Sigmoid colon (tissue), 7 donors: ENCODE data around the gene OR10P1. TPM values are rescaled to one million over a fixed set of nuclear protein-coding genes. Genes with fewer than 3 reads are reported as not detected.

ENCODE experiments used
- DNase-seq: peaks from one replicate; pipeline ENCODE4 v3.0.0-alpha.2; 2019
- H3K27ac ChIP-seq, 4 donors: fragments of 200-600 bp; sonication (generic); one replicate each; pipeline ENCODE4 v1.5.1; 2016 to 2019; ENCODE audit warnings: mild to moderate bottlenecking in 1 of 4
- H3K27me3 ChIP-seq, 3 donors: fragments of 200-600 bp; sonication (generic); one replicate each; pipeline ENCODE4 v1.5.1; 2019; ENCODE audit warnings: mild to moderate bottlenecking in 1 of 3
- H3K36me3 ChIP-seq, 4 donors: fragments of 200-600 bp; sonication (generic); one replicate each; pipeline ENCODE4 v1.5.1; 2016 to 2019
- H3K4me1 ChIP-seq, 4 donors: fragments of 200-600 bp; sonication (generic); one replicate each; pipeline ENCODE4 v1.5.1; 2017 to 2019
- H3K4me3 ChIP-seq, 4 donors: fragments of 200-600 bp; sonication (generic); one replicate each; pipeline ENCODE4 v1.5.1; 2017 to 2019; ENCODE audit warnings: mild to moderate bottlenecking in 2 of 4, moderate library complexity in 1 of 4
- H3K9me3 ChIP-seq, 4 donors: fragments of 200-600 bp in 3 of 4; sonication (generic) in 3 of 4; one replicate each; pipeline versions ENCODE4 v1.5.1 to v1.6.1; 2013 to 2019
- CTCF ChIP-seq, 4 experiments: fragments of 450-650 bp in 3 of 4; fragments of 200-600 bp in 1 of 4; IDR thresholded peaks; one replicate each; pipeline ENCODE4 v1.5.1; 2016 to 2019; ENCODE audit warnings: antibody characterized with exemption in 4 of 4, mild to moderate bottlenecking in 3 of 4, moderate library complexity in 2 of 4
- EP300 ChIP-seq, 4 donors: sonication (generic); formaldehyde crosslinking; IDR thresholded peaks; one replicate each; pipeline ENCODE4 v1.6.1; 2017; ENCODE audit warnings: antibody characterized with exemption in 4 of 4
- POLR2A ChIP-seq, 2 donors: fragments of 450-650 bp; IDR thresholded peaks; one replicate each; pipeline ENCODE4 v1.6.1; 2016; ENCODE audit warnings: antibody characterized with exemption in 2 of 2, mild to moderate bottlenecking in 2 of 2, moderate library complexity in 2 of 2
- POLR2AphosphoS5 ChIP-seq, 4 donors: sonication (generic); formaldehyde crosslinking; IDR thresholded peaks; one replicate each; pipeline ENCODE4 v1.6.1; 2017; ENCODE audit warnings: antibody characterized with exemption in 4 of 4
- WGBS, 2 donors: extraction: QIAGEN DNeasy Blood & Tissue Kit; methylation state at CpG; one replicate each; pipeline ENCODE4 v1.1.7; 2013; 5-methylcytosine and 5-hydroxymethylcytosine counted together
- intact Hi-C: fragments of 100-400 bp; cut with DNase I; formaldehyde crosslinking; loops from one replicate; pipeline ENCODE4 v1.15.1; 2023
- polyA plus RNA-seq, 3 donors: library from polyadenylated mRNA; stranded (reverse); fragments of 200-250 nt; gene quantifications; one replicate each; pipeline ENCODE4 v1.2.3, GENCODE V29; 2013
- total RNA-seq, 4 donors: library from RNA; depleted of rRNA; stranded (reverse); fragments of >200 nt; gene quantifications; one replicate each; pipeline ENCODE4 v1.1.0, GENCODE V29; 2016
- donor health status: healthy with polysubstance abuse.
- donor health status: Bipolar disorder and iron deficiency.
- donor health status: healthy.

Gene OR10P1
- total and polyA plus RNA-seq, 7 donors = not detected

DNA sequence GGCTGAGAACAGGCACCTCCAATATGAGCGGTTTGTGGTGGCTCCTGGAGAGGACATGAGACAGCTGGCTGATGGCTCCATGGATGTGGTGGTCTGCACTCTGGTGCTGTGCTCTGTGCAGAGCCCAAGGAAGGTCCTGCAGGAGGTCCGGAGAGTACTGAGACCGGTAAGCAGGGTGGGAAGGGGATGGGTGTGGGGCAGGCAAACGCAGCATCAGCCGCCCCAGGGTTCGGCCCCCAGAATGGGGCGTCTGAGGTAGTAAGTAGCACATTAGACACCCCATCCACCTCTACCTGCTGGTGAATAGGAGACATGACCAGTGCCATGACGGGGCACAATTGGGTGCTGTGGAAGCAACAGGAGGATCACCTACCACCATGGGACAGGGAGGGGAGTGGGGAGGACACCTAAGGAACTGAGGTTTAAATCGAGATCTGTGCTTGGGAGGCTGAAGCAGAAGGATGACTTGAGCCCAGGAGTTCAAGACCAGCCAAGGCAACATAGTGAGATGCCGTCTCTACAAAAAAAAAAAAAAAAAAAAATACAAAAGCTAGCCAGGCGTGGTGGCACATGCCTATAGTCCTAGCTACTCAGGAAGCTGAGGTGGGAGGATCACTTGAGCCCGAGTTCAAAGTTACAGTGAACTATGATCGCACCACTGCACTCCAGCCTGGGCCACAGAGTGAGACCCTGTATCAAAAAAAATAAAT, 45.5 kb downstream of the OR10P1 start:
- H3K4me3 ChIP-seq = peak overlapping the region in 1 of 4 donors; percentile 14
- peak overlapping the region in 3 of 4 donors; percentile 61 to 69 (median 64) for H3K27ac ChIP-seq
- H3K4me1 ChIP-seq = peaks cover 0 to 15% (median 11%) of the 10 kb centered on the region in 4 donors
- no peaks in the 10 kb centered on the region for H3K9me3 ChIP-seq
- TF ChIP-seq POLR2A (IDR thresholded peaks at IDR 0.05) (no peak), CTCF (IDR thresholded peaks at IDR 0.05) (no peak), POLR2AphosphoS5 (IDR thresholded peaks at IDR 0.05) (no peak), EP300 (IDR thresholded peaks at IDR 0.05) (no peak)
- H3K27me3 ChIP-seq = no peaks in the 10 kb centered on the region
- intact Hi-C loops = loop anchor here (1.0 kb wide), 1 partner anchor 39 kb away; no protein-coding TSS in a partner anchor
- peaks cover 0 to 27% (median 3%) of the 10 kb centered on the region in 4 donors for H3K36me3 ChIP-seq
- DNase-seq = peak; percentile 56
- 17 to 67% methylated on average over 13 of the region's 13 CpGs for WGBS, 2 donors

- intact Hi-C loops = no loop called here
- Histone ChIP-seq H3K4me1 (peaks cover 0 to 15% (median 11%) of the 10 kb centered on the region in 4 donors), H3K27ac (no peak overlapping the region), H3K27me3 (no peaks in the 10 kb centered on the region), H3K36me3 (peaks cover 10 to 42% (median 16%) of the 10 kb centered on the region in 4 donors), H3K4me3 (no peak overlapping the region), H3K9me3 (no peaks in the 10 kb centered on the region)
- DNase-seq = peak; percentile 26
- 92 to 95% methylated on average over 7 of the region's 7 CpGs for WGBS, 2 donors
- TF ChIP-seq POLR2A (IDR thresholded peaks at IDR 0.05) (no peak), POLR2AphosphoS5 (IDR thresholded peaks at IDR 0.05) (no peak), EP300 (IDR thresholded peaks at IDR 0.05) (no peak), CTCF (IDR thresholded peaks at IDR 0.05) (no peak)
Measured at GRCh38 chr12:55683676-55684075, 47.0 kb downstream of the OR10P1 start.

DNA sequence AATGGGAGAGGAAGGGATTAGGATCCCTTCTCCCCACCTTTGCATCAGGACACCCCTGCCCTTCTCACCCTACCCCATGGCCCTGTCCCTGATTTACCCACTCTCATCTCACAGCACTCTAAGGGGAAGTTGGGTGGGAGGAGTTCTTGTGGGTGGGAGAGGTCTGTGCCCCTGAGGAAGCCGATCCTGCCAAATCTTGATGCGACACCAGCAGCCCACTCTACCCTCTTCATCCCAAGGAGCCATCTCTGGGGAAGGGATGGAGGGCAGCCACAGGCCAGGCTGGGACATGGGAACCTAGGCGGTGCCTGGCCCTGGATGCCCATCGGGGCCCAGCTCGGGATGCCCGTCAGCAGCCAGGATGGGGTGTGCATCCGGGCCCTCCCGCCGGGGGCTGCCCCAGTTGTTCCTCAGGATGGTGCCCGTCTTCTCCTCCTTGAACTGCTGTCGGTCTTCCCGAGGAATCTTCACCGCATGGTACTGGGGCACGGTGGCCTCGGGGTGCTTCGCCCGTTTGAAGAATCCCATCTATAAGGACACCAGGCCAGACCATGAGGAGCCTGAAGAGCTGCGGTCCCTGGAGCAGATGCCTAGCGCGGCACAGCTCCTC, 48.2 kb downstream of the OR10P1 start:
- Histone ChIP-seq H3K9me3 (no peaks in the 10 kb centered on the region), H3K27ac (no peak overlapping the region), H3K27me3 (no peaks in the 10 kb centered on the region), H3K36me3 (peaks cover 10 to 48% (median 19%) of the 10 kb centered on the region in 4 donors), H3K4me1 (peaks cover 0 to 15% (median 11%) of the 10 kb centered on the region in 4 donors), H3K4me3 (no peak overlapping the region)
- WGBS, 2 donors = 95 to 97% methylated on average over 20 of the region's 20 CpGs
- intact Hi-C loops = no loop called here
- TF ChIP-seq POLR2AphosphoS5 (IDR thresholded peaks at IDR 0.05) = peak in 2 of 4 donors; percentile 26 to 30
- TF ChIP-seq POLR2A (IDR thresholded peaks at IDR 0.05) = no peak
- DNase-seq = peak; percentile 57

DNA sequence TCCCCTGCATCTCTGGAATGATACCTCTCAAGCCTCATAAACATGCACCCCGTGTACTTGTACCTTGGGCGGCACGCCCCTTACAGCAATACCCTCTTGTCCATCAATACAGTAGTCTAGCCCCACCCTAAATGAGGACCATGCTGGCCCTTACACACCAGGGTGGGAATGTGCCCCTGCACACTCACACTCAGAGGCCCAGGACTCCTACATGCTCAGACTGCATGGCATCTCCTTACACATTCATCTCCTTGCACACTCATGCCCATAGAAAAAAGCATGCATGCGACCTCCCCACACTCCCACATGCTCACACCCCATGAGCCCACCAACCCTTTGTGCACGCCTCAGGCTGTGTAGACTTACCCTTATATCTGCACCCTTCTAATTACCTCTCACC, 49.0 kb downstream of the OR10P1 start:
- no peaks in the 10 kb centered on the region for H3K9me3 ChIP-seq
- intact Hi-C loops = no loop called here
- DNase-seq = peak; percentile 34
- H3K4me3 ChIP-seq = no peak overlapping the region
- H3K27me3 ChIP-seq = no peaks in the 10 kb centered on the region
- 83 to 93% methylated on average over 5 of the region's 5 CpGs for WGBS, 2 donors
- H3K36me3 ChIP-seq = peaks cover 10 to 48% (median 19%) of the 10 kb centered on the region in 4 donors
- no peak overlapping the region for H3K27ac ChIP-seq
- TF ChIP-seq POLR2AphosphoS5 (IDR thresholded peaks at IDR 0.05) = peak in 1 of 4 donors; percentile 6
- TF ChIP-seq CTCF (IDR thresholded peaks at IDR 0.05) = no peak
- peaks cover 0 to 15% (median 11%) of the 10 kb centered on the region in 4 donors for H3K4me1 ChIP-seq

DNA sequence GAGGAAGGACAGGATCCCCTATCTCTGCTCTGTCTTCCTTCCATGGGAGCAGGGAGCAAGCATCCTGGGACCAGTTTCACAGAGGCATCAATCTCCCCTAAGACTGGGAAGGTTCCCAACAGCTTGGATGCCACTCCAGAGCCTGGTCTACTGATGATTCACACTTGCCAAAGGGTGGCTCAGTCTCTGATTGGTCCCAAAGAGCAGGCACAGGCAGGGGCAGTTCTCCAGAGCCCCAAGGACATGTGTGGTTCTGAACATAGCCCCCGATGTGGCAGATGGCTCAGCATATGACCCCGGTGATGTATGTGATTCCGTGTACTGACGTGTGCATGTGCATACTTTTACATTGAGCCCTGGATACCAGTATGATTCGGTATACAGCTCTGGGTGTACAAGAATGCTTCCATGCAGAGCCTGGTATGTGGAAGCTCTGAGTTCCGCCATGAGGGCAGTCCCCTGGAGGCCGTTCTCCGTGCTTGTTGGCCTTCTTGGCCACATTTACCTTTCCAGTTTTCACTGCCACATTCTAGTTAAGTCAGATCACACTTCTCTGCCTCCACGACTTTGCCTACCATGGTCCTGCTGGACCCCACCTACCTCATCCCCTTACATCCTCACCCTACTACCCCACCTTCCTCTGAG, 49.8 kb downstream of the OR10P1 start:
- H3K4me1 ChIP-seq = peaks cover 0 to 8% (median 7%) of the 10 kb centered on the region in 4 donors
- intact Hi-C loops = no loop called here
- no peak overlapping the region for H3K4me3 ChIP-seq
- 92 to 93% methylated on average over 9 of the region's 9 CpGs for WGBS, 2 donors
- no peak overlapping the region for H3K27ac ChIP-seq
- H3K36me3 ChIP-seq = peaks cover 10 to 54% (median 21%) of the 10 kb centered on the region in 4 donors
- TF ChIP-seq POLR2AphosphoS5 (IDR thresholded peaks at IDR 0.05) = no peak
- no peak for TF ChIP-seq POLR2A (IDR thresholded peaks at IDR 0.05)
- TF ChIP-seq CTCF (IDR thresholded peaks at IDR 0.05) = no peak
- no peak for TF ChIP-seq EP300 (IDR thresholded peaks at IDR 0.05)
- no peaks in the 10 kb centered on the region for H3K27me3 ChIP-seq
- peak; percentile 59 for DNase-seq
- no peaks in the 10 kb centered on the region for H3K9me3 ChIP-seq
